ENCODE results near the gene CCDC197.

CCDC197 gene

GRCh38 chr14:94045563-94046345 lies 48.7 kb downstream of the CCDC197 start:
- DNase-seq (ENCODE audit: low read depth): no peak
- TF ChIP-seq CTCF (conservative IDR thresholded peaks at IDR 0.05; ENCODE audit: control insufficient read depth, insufficient read depth, low read depth, low read length): no peak

GRCh38 chr14:94046696-94047250 lies 49.7 kb downstream of the CCDC197 start:
- no peak for DNase-seq (ENCODE audit: low read depth)
- H3K4me3 ChIP-seq (ENCODE audit: control insufficient read depth, low read depth, low read length): no peak overlapping the region
- TF ChIP-seq CTCF (conservative IDR thresholded peaks at IDR 0.05; ENCODE audit: control insufficient read depth, insufficient read depth, low read depth, low read length): no peak

More at GRCh38 chr14:94045563-94046345, 48.7 kb downstream of the CCDC197 start:
- no peak overlapping the region for H3K4me3 ChIP-seq (ENCODE audit: control insufficient read depth, low read depth, low read length)

GRCh38 chr14:94047581-94047980 lies 50.5 kb downstream of the CCDC197 start:
- DNase-seq (ENCODE audit: low read depth): no peak
- no peak overlapping the region for H3K4me3 ChIP-seq (ENCODE audit: control insufficient read depth, low read depth, low read length)
- no peak for TF ChIP-seq CTCF (conservative IDR thresholded peaks at IDR 0.05; ENCODE audit: control insufficient read depth, insufficient read depth, low read depth, low read length)

- TF ChIP-seq CTCF (conservative IDR thresholded peaks at IDR 0.05; ENCODE audit: control insufficient read depth, insufficient read depth, low read depth, low read length): no peak
- DNase-seq (ENCODE audit: low read depth): no peak
- H3K4me3 ChIP-seq (ENCODE audit: control insufficient read depth, low read depth, low read length): no peak overlapping the region
Measured at GRCh38 chr14:94048691-94049624, 51.9 kb downstream of the CCDC197 start.

- DNase-seq (ENCODE audit: low read depth): no peak
- TF ChIP-seq CTCF (conservative IDR thresholded peaks at IDR 0.05; ENCODE audit: control insufficient read depth, insufficient read depth, low read depth, low read length): no peak
- no peak overlapping the region for H3K4me3 ChIP-seq (ENCODE audit: control insufficient read depth, low read depth, low read length)
Measured at GRCh38 chr14:94049625-94050023, 52.5 kb downstream of the CCDC197 start.

GRCh38 chr14:94050231-94050880 lies 53.3 kb downstream of the CCDC197 start:
- no peak for DNase-seq (ENCODE audit: low read depth)
- no peak for TF ChIP-seq CTCF (conservative IDR thresholded peaks at IDR 0.05; ENCODE audit: control insufficient read depth, insufficient read depth, low read depth, low read length)
- no peak overlapping the region for H3K4me3 ChIP-seq (ENCODE audit: control insufficient read depth, low read depth, low read length)

Measured in fibroblast of mammary gland (primary cell).